GM10248 (cell line): Measurements from ENCODE around the gene CCDC102A.

ENCODE experiments used
- CTCF ChIA-PET: fragments of 300-600 bp; sonication (Branson Sonifier 250); formaldehyde crosslinking; extraction: SDS; loops from one replicate; lab custom pipeline; 2021; ENCODE audit warnings: antibody characterized with exemption; lab: Yijun Ruan, JAX
- POLR2A ChIA-PET: fragments of 350-650 bp; sonication (Branson Sonifier 250); formaldehyde crosslinking; extraction: SDS; loops from one replicate; lab custom pipeline; 2020; ENCODE audit warnings: antibody characterized with exemption; lab: Yijun Ruan, JAX
- DNase-seq: peaks from one replicate; pipeline ENCODE4 v3.0.0; 2012; ENCODE audit errors: extremely low spot score
- TF ChIP-seq, protein P1 (sequence below): IDR thresholded peaks from 2 replicates; pipeline ENCODE4 v1.5.1; 2012; ENCODE audit warnings: mild to moderate bottlenecking, low read depth; ENCODE audit errors: extremely low read depth, missing control alignments, control extremely low read depth

The CCDC102A gene

GRCh38 chr16:57576429-57576870 lies 40.1 kb upstream of the CCDC102A start:
- TF ChIP-seq, protein P1, sequence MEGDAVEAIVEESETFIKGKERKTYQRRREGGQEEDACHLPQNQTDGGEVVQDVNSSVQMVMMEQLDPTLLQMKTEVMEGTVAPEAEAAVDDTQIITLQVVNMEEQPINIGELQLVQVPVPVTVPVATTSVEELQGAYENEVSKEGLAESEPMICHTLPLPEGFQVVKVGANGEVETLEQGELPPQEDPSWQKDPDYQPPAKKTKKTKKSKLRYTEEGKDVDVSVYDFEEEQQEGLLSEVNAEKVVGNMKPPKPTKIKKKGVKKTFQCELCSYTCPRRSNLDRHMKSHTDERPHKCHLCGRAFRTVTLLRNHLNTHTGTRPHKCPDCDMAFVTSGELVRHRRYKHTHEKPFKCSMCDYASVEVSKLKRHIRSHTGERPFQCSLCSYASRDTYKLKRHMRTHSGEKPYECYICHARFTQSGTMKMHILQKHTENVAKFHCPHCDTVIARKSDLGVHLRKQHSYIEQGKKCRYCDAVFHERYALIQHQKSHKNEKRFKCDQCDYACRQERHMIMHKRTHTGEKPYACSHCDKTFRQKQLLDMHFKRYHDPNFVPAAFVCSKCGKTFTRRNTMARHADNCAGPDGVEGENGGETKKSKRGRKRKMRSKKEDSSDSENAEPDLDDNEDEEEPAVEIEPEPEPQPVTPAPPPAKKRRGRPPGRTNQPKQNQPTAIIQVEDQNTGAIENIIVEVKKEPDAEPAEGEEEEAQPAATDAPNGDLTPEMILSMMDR: peak; percentile 99
- POLR2A ChIA-PET: no interaction called here
- CTCF ChIA-PET: interaction anchor here (0.6 to 14.6 kb wide), 62 partner anchors 9 to 1081 kb away, joined by 3 to 219 read pairs (median 5); partner anchors contain the start of genes ADGRG3, ADGRG5 and KATNB1
- DNase-seq: peak; percentile 79

DNA sequence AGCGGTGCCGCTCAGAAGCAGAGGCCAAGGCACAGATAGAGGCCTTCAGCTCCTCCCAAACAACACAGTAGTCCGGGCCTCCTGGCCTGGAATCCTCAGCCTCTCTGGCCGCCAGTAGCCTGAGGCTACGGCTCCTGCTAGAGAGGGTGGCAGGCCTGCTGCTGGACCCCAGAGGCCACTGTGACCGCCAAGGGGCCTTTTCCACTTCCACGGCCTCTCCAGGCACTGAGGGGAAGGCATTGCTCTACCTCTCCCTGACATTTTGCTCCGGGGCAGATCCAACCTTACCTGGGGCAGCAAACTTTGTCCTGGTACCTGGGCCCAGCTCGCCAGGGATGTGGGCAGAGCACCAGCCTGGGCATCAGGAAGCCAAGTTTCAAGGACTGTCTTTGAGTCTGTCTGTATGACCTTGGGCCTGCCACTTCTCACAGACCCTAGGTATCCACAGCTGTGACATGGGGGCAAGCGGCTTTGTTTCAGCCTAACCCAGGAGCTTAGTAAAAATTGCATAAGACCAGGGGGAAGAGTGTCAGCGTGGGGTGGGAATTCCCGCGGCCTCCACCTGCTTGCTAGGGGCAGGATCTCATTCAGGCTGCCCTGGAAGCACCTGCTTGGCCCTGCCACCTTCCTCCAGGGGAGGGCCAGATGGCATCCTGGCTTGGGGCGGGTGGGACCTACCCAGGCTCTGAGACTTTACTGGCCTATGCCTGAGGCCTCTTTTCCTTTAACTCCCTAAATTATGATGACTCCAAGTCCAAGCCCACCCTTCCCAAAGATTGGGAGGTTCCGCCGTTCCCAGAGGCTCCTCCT lies 39.3 kb upstream of the CCDC102A start:
- ChIA-PET POLR2A (no interaction called here), CTCF (interaction anchor here (0.6 to 14.6 kb wide), 60 partner anchors 9 to 1082 kb away, joined by 3 to 219 read pairs (median 5); partner anchors contain the start of genes ADGRG5 and KATNB1)
- TF ChIP-seq, protein P1: no peak
- no peak for DNase-seq

GRCh38 chr16:57574646-57575467 lies 38.5 kb upstream of the CCDC102A start:
- CTCF ChIA-PET: interaction anchor here (0.6 to 14.6 kb wide), 37 partner anchors 9 to 1083 kb away, joined by 3 to 219 read pairs (median 6); partner anchors contain the start of genes ADGRG5 and KATNB1

DNA sequence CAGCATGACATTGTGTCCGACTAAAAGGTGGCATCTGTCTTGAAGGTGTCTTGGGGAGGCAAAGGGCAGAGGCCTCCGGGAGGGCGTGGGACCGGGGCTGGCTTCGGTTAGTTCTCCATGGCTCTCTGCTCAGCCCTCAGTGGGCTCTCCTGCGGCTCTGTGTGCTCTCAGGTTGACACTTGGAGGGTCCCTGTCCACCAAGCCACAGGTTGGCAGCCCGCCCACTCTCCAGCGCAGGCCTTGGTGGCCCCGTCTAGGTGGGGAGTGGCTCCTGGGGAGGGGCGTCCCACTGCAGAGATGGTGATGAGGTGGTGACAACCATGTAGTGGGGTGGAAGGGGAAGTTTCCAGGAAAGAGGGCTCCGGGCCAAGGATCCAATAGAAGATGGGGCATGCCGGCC lies 37.7 kb upstream of the CCDC102A start:
- ChIA-PET POLR2A (no interaction called here), CTCF (interaction anchor here (2.5 to 13.4 kb wide), 4 partner anchors 18 to 75 kb away, joined by 9 to 179 read pairs (median 24); partner anchors contain the start of gene ADGRG5)
- TF ChIP-seq, protein P1: no peak
- DNase-seq: no peak

More at GRCh38 chr16:57574646-57575467, 38.5 kb upstream of the CCDC102A start:
- peak; percentile 18 for DNase-seq
- TF ChIP-seq, protein P1: no peak
- POLR2A ChIA-PET: no interaction called here

GRCh38 chr16:57572978-57573728 lies 36.8 kb upstream of the CCDC102A start:
- TF ChIP-seq, protein P1: no peak
- ChIA-PET CTCF (interaction anchor here (1.5 to 13.4 kb wide), 4 partner anchors 12 to 75 kb away, joined by 4 to 179 read pairs (median 15); no protein-coding TSS in a partner anchor), POLR2A (no interaction called here)
- DNase-seq: no peak

DNA sequence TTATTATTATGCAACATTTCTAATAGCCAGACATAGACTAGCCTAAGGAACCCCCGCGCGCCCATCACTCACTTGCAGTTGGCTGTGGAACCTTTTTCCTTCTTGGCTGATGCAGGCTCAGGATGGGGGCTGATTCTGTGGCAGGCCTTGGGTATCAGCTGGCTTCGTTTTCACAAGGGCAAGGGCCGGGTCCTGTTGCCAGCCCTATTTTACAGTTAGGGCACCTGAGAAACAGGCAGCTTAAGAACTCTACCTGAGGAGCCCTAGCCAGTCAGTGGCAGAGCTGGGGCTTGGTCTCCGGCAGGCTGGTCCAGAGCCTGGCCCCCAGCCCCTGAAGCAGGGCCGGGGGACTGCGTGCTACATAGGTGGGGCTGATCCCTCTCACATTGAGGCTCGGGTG lies 34.7 kb upstream of the CCDC102A start:
- ChIA-PET POLR2A (no interaction called here), CTCF (interaction anchor here (1.2 to 13.4 kb wide), 4 partner anchors 20 to 177 kb away, joined by 3 to 179 read pairs (median 14); no protein-coding TSS in a partner anchor)
- no peak for DNase-seq
- TF ChIP-seq, protein P1: no peak
